Measurements from ENCODE around the gene MCOLN3.
"Not testable (repeated sequence)": the region's sequence is repeated elsewhere in the genome, so short reads cannot be mapped to it uniquely, and the experiment has no call there.

Gene MCOLN3

GRCh38 chr1:85047472-85048295, 616 bp downstream of the MCOLN3 start:
- DNase-seq (ENCODE audit: low read depth in 2 of 2): no peak

DNA sequence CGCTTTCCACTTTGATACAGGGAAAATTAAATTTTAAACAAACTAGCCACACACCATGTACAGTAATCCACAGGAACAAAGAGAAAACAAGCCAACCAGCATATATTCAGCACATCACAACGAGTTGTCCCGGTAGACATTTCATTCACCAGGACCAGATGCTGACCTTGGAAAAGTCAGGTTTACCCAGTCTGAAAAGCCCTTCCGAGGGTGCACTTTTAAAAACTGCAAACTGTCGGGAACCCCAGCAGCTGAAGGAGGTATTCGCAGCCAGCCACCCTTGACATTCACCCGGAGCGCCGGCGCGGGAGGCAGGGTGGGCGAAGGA, 1.2 kb downstream of the MCOLN3 start:
- no peak for DNase-seq (ENCODE audit: low read depth in 2 of 2)

- DNase-seq (ENCODE audit: low read depth in 2 of 2): no peak
Measured at GRCh38 chr1:85042413-85042812, 5.9 kb downstream of the MCOLN3 start.

DNA sequence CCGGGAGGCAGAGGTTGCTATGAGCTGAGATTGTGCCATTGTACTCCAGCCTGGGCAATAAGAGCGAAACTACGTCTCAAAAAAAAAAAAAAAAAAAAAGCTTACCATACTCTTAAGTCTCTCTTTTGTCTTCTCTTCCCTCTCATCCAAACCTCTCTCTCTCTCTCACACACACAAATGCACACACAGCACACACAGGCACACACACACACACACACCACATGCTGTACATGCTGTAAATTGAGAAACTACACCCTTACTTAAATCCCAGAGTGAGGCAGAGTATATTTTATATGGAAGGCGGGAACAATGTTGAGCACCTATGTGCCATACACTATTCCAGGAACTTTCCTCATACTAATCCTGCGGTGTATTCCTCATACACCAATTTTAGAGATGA, 6.5 kb downstream of the MCOLN3 start:
- no peak for DNase-seq (ENCODE audit: low read depth in 2 of 2)

- no peak for DNase-seq (ENCODE audit: low read depth in 2 of 2)
Measured at GRCh38 chr1:85033221-85033620, 15.1 kb downstream of the MCOLN3 start.

GRCh38 chr1:85030536-85030935, 17.8 kb downstream of the MCOLN3 start:
- no peak for DNase-seq (ENCODE audit: low read depth in 2 of 2)

- no peak for DNase-seq (ENCODE audit: low read depth in 2 of 2)
Measured at GRCh38 chr1:85028151-85028550, 20.1 kb downstream of the MCOLN3 start.

DNA sequence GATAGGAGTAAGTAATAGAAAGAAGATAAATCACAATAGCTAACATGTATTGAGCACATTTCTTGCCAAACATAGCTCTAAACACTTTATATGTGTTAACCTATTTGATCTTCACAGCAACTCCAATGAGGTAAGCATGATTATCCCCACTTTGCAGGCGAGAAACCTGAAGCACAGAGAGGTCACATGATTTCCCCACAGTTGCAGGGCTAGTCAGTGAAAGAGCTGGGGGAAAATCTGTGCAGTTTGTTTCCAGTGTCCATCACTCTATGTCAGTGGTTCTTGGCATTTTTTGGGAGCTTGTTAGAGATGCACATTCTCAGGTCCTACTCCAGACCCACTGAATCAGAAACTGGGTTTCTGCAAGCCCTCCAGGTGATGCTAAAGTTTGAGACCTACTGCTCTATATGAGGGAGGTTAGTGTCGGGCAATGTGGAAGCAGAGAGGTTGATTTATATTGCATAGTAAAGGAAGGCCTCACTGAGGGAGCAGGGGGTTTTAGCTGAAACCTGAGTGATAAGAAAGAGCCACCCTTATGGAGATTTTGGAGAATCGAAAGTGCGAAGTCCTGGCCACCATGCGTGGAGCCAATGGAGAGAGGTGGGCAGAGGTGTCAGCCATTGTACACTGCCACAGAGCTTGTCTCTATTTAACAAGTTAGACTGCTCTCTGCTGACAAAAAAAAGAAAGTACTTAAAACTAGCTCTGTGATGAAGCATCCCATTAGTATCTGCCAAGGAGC, 20.9 kb downstream of the MCOLN3 start:
- no peak for DNase-seq (ENCODE audit: low read depth in 2 of 2)

- no peak for DNase-seq (ENCODE audit: low read depth in 2 of 2)
Measured at GRCh38 chr1:85025940-85026339, 22.4 kb downstream of the MCOLN3 start.

- no peak for DNase-seq (ENCODE audit: low read depth in 2 of 2)
Measured at GRCh38 chr1:85024736-85025135, 23.6 kb downstream of the MCOLN3 start.

- DNase-seq (ENCODE audit: low read depth in 2 of 2): no peak
Measured at GRCh38 chr1:85022700-85023099, 25.6 kb downstream of the MCOLN3 start.

DNA sequence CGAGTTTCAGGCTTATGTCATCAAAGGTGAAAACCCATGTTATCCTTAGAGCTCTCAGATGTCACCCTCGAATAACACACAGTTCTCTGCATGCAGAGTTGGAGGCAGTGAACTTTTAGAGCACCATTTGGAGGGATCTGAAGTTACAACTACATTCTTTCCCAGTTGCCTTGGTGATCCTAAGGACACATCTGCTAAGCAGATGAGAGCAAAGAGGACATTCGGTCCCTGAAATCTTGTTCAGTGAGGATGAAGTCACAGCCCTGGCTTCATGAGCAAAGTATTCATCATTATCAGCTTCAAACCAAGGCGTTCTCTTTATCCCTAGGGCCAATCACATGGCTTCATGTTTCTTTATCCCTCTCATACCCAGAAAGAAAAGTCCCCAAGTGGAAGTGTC, 28.3 kb downstream of the MCOLN3 start:
- DNase-seq (ENCODE audit: low read depth in 2 of 2): no peak

DNA sequence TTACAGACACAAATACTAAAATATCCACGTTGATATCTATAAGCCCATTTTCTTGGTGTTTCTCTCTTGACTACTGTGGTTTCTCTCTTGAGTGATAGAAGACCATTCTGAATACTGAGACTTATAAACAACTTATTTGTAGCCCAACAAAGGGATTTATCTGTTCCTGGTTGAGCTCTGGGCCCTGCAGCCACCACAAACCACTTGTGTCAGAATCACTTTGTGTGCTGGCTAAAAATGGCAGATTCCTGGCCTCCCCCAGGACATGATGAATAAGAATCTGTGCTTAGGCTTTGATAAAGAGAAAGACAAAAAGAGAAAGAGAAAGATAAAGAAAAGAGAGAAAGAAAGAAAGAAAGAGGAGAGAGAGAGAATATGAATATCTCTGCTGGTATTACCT, 32.5 kb downstream of the MCOLN3 start:
- DNase-seq (ENCODE audit: low read depth in 2 of 2): no peak

- DNase-seq (ENCODE audit: low read depth in 2 of 2): not testable (repeated sequence)
Measured at GRCh38 chr1:85005641-85006040, 42.7 kb downstream of the MCOLN3 start.

DNA sequence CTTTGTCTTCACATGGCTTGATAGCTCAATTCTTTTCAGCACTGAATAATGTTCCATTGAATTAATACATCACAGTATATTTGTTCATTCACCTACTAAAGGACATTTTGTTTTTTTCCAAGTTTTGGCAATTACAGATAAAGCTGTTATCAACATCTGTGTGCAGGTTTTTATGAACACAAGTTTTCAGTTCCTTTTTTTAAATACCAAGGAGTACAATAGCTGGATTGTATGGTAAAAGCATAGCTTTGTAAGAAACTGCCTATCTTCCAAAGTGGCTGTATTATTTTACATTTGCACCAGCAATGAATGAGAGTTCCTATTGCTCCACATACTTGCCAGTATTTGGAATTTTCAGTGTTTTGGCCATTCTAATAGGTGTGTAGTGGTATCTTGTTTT, 46.6 kb downstream of the MCOLN3 start:
- DNase-seq (ENCODE audit: low read depth in 2 of 2): no peak

DNA sequence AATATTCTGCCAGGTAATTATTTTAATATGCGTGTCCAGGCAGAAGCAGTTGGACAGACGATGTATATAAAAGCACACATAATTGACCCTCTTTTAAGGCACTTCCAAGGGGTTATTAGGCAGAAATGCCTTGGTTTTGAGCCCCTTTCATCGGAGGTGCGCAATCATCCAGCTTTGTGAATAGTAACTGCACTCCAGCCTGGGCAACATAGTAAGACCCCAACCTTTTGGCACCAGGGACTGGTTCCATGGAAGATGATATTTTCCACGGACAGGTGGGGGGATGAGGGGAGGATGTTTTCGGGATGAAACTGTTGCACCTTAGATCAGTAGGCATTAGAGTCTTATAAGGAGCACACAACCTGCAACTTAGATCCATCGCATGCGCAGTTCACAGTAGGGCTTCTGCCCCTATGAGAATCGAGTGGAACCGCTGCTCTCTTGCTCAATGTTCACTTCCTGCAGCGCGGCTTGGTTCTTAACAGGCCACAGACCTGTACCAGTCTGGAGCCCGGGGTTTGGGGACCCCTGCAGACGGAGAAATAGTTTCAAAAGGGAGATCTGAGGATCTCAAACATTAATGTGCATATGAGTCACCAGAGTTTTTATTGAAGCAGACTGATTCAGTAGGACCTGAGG, 49.5 kb downstream of the MCOLN3 start:
- peak in 1 of 2 experiments; percentile 37 for DNase-seq (ENCODE audit: low read depth in 2 of 2)

- no peak for DNase-seq (ENCODE audit: low read depth in 2 of 2)
Measured at GRCh38 chr1:84997667-84998600, 50.4 kb downstream of the MCOLN3 start.

DNA sequence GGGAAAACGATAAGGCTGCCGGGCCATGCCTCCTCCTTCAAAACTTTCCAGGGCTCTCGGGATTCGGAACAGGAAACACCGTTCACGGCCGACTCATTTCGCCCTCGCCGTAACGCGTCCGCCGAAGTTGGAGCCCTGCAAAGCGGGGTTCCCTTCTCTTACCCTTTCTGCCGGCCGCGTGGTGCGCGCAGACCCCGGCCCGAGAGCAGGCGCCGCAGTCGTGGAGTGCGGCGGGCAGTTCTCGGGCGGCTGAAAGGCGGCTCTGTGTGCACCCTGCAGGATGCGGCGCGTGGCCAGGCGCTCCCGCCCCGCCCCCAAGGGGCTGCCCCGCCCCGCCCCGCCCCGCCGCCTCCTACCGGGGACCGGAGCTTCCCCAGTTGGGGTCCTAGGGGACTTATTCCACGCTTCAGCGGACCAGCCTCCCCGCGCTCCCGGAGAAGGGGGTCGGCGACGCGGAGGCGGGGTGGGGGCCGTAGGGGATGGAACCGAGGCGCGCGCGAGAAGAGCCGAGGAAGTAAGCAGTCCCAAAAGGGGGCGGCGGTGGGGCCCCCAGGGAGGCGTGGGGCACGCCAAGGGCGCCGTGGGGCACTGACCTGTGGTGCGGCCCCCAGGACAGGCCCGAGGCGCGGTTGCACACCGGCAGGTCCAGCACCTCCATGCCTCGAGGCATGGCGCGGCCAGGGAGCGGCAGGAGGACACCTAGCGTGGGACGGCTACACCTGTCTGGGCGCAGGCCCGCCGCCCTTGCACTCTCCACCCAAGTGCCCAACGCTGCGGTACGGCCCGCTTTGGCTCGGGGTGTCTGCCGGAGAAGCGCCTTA, 51.2 kb downstream of the MCOLN3 start, which contains the start of gene MCOLN2:
Gene MCOLN2, minus strand, starts transcription at position 268 of the 821 bp plus-strand sequence. Its CDS starts 241 bp downstream, at position 27.
- peak in 1 of 2 experiments; percentile 36 for DNase-seq (ENCODE audit: low read depth in 2 of 2)

GRCh38 chr1:84995484-84996334, 52.6 kb downstream of the MCOLN3 start:
- no peak for DNase-seq (ENCODE audit: low read depth in 2 of 2)
